ENCODE results near the gene MYO1B. TPM values are rescaled to one million over a fixed set of nuclear protein-coding genes. Genes with fewer than 3 reads are reported as not detected.

The MYO1B gene
- total and polyA plus RNA-seq, 2 of the 4 experiments (the other 2 are of a cell fraction), result 57.2 to 116 TPM

- no peaks in the 10 kb centered on the region for H4K20me1 ChIP-seq (ENCODE audit: insufficient read depth, low read length)
- no TSS peak for BruUV-seq (replicated peaks)
- H3K9ac ChIP-seq (ENCODE audit: low read depth, low read length), result no peak overlapping the region
- in situ Hi-C loops (cut with MboI; ENCODE audit: low sequenced_read_pairs) (no loop called here), intact Hi-C loops (cut with micrococcal nuclease) (loop anchor here (5.0 kb wide), 1 partner anchor 42 kb away; no protein-coding TSS in a partner anchor), dilution Hi-C loops (cut with HindIII; ENCODE audit: low sequenced_read_pairs, unreplicated experiment) (no loop called here)
- H4K8ac ChIP-seq (ENCODE audit: low read depth in 2 of 2, low read length in 2 of 2), result no peak overlapping the region
- no peak overlapping the region for H3K4ac ChIP-seq (ENCODE audit: low read depth, low read length)
- no peak overlapping the region for H2BK5ac ChIP-seq (ENCODE audit: low read depth, low read length, poor library complexity, severe bottlenecking)
- ChIA-PET CTCF (no interaction called here), POLR2A (ENCODE audit: unreplicated experiment) (no interaction called here)
- H2BK20ac ChIP-seq (ENCODE audit: low read depth, low read length), result no peak overlapping the region
- H3K23ac ChIP-seq (ENCODE audit: low read depth, low read length), result no peak overlapping the region
- DNase-seq, result no peak
- no peak overlapping the region for H4K91ac ChIP-seq (ENCODE audit: insufficient read depth, low read depth, low read length)
- no peak overlapping the region for H3K14ac ChIP-seq (replicated peaks; ENCODE audit: low read depth, low read length)
- H3K4me2 ChIP-seq (ENCODE audit: low read depth, low read length), result no peak overlapping the region
- H2BK120ac ChIP-seq (ENCODE audit: low read depth, low read length), result no peak overlapping the region
- H3K18ac ChIP-seq (ENCODE audit: low read depth, low read length), result no peak overlapping the region
- peaks cover 8% of the 10 kb centered on the region for H3K36me3 ChIP-seq (ENCODE audit: control insufficient read depth, insufficient read depth, low read length)
- H2AK5ac ChIP-seq (ENCODE audit: low read depth, low read length), result no peak overlapping the region
- no peak overlapping the region for H3K4me3 ChIP-seq (ENCODE audit: insufficient read depth, low read depth, low read length)
- no peak overlapping the region for H3K27ac ChIP-seq (ENCODE audit: insufficient read depth, low read length)
- H4K5ac ChIP-seq (ENCODE audit: low read depth, low read length), result no peak overlapping the region
- H3K27me3 ChIP-seq (ENCODE audit: control insufficient read depth, insufficient read depth, low read length), result no peaks in the 10 kb centered on the region
- no peaks in the 10 kb centered on the region for H3K9me3 ChIP-seq (ENCODE audit: control insufficient read depth, insufficient read depth, low read length)
- ATAC-seq (ENCODE audit: low read depth), result no peak
- H2AFZ ChIP-seq (replicated peaks; ENCODE audit: low read length, poor library complexity), result no peak overlapping the region
- WGBS, 2 experiments (ENCODE audit: extremely low coverage in 2 of 2, insufficient read length in 1 of 2), result no CpG with 5 or more reads among the region's 1 CpG
- 0 out of 2 replicates have a peak, but pooled peaks cover 3% of the 10 kb centered on the region for H3K9me1 ChIP-seq (ENCODE audit: insufficient read depth, low read length)
- H3K4me1 ChIP-seq (ENCODE audit: control insufficient read depth, insufficient read depth, low read length), result 0 out of 2 replicates have a peak, but pooled peaks cover 1% of the 10 kb centered on the region
- no peak overlapping the region for H2BK15ac ChIP-seq (ENCODE audit: low read depth, low read length)
- no peaks in the 10 kb centered on the region for H3K79me1 ChIP-seq (ENCODE audit: low read depth in 1 of 2, low read length in 2 of 2)
- no peak overlapping the region for H2AK9ac ChIP-seq (replicated peaks; ENCODE audit: low read depth, low read length, poor library complexity)
- no peak overlapping the region for H3K56ac ChIP-seq (ENCODE audit: extremely low read depth, insufficient read depth, low read length)
- TF ChIP-seq NFE2L2 (IDR thresholded peaks at IDR 0.05; ENCODE audit: low read depth, low read length) (no peak), CHD1 (IDR thresholded peaks at IDR 0.05; ENCODE audit: low read depth, low read length) (no peak), MXI1 (IDR thresholded peaks at IDR 0.05; ENCODE audit: borderline replicate concordance, low read depth, low read length) (no peak), CEBPB (IDR thresholded peaks at IDR 0.05; ENCODE audit: low read depth, low read length) (no peak), MAZ (IDR thresholded peaks at IDR 0.05; ENCODE audit: borderline replicate concordance, low read depth, low read length) (no peak), USF2 (IDR thresholded peaks at IDR 0.05; ENCODE audit: low read depth, low read length) (no peak)
- TF ChIP-seq, protein P1, sequence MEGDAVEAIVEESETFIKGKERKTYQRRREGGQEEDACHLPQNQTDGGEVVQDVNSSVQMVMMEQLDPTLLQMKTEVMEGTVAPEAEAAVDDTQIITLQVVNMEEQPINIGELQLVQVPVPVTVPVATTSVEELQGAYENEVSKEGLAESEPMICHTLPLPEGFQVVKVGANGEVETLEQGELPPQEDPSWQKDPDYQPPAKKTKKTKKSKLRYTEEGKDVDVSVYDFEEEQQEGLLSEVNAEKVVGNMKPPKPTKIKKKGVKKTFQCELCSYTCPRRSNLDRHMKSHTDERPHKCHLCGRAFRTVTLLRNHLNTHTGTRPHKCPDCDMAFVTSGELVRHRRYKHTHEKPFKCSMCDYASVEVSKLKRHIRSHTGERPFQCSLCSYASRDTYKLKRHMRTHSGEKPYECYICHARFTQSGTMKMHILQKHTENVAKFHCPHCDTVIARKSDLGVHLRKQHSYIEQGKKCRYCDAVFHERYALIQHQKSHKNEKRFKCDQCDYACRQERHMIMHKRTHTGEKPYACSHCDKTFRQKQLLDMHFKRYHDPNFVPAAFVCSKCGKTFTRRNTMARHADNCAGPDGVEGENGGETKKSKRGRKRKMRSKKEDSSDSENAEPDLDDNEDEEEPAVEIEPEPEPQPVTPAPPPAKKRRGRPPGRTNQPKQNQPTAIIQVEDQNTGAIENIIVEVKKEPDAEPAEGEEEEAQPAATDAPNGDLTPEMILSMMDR (conservative IDR thresholded peaks at IDR 0.05; ENCODE audit: low read depth, low read length), result no peak
Measured at GRCh38 chr2:191430476-191430875, 185.3 kb downstream of the MYO1B start.

Data from IMR-90 (cell line).